ENCODE measurements around the gene TOM1.

DNA sequence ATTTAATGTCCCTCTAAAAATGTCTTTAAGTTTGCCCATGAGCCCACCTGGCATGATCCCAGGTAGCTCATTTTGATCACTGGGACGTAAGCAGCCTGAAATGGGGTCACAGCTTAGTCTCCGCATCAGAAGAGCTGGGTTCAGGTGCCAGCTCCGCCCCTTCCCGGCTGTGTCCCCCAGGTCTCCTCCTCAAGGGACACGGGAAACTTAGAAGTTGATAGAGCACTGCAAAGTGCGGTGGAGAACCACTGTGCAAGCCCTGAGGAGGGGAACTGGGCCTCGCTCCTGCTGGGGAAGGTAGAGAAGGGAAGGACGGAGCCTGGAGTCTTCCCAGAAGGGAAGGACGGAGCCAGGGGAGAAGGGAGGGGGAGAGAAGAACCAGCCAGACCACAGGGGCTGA is 7.7 kb downstream of the TOM1 start:
- no peak for TF ChIP-seq POLR2A (IDR thresholded peaks at IDR 0.05; ENCODE audit: low read length)
- no peak for TF ChIP-seq GATA1 (IDR thresholded peaks at IDR 0.05; ENCODE audit: low read depth, low read length)
